Measurements from ENCODE around the gene TREM2.

DNA sequence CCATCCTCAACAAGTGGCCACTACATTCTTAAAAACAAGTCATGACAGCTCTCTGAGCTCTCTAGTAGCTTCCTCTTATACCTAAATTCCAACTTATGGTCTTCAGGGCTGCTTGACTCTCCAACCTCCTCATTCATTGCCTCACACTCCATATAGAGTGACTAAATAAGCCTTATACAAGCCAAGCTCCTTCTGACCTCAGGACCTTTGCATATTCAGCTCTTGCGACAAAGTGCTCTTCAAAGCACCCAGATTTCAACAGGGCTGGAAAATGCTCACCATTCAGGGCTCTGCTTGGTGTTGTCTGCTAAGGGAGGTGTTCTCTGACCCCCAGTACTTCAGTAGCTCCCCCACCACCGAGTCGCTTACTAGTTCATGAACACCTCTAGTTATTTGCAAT lies 34.3 kb upstream of the TREM2 start:
- TF ChIP-seq, protein P1, sequence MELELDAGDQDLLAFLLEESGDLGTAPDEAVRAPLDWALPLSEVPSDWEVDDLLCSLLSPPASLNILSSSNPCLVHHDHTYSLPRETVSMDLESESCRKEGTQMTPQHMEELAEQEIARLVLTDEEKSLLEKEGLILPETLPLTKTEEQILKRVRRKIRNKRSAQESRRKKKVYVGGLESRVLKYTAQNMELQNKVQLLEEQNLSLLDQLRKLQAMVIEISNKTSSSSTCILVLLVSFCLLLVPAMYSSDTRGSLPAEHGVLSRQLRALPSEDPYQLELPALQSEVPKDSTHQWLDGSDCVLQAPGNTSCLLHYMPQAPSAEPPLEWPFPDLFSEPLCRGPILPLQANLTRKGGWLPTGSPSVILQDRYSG (CRISPR knock-in tag; IDR thresholded peaks at IDR 0.05): no peak
- no peak for TF ChIP-seq GLI4 (CRISPR knock-in tag; IDR thresholded peaks at IDR 0.05; ENCODE audit: borderline replicate concordance)
- TF ChIP-seq, protein P2, sequence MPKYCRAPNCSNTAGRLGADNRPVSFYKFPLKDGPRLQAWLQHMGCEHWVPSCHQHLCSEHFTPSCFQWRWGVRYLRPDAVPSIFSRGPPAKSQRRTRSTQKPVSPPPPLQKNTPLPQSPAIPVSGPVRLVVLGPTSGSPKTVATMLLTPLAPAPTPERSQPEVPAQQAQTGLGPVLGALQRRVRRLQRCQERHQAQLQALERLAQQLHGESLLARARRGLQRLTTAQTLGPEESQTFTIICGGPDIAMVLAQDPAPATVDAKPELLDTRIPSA (CRISPR knock-in tag; IDR thresholded peaks at IDR 0.05; ENCODE audit: borderline replicate concordance): no peak
- no peak for TF ChIP-seq HNRNPH1 (optimal IDR thresholded peaks at IDR 0.05; ENCODE audit: low read depth, low read length)
- TF ChIP-seq GABPA (IDR thresholded peaks at IDR 0.05; ENCODE audit: low read depth, low read length): no peak
- TF ChIP-seq GABPA (CRISPR knock-in tag; IDR thresholded peaks at IDR 0.05; ENCODE audit: low read depth): no peak
- no peak for TF ChIP-seq ZNF292 (CRISPR knock-in tag; IDR thresholded peaks at IDR 0.05; ENCODE audit: borderline replicate concordance, low read depth)
- no peak for TF ChIP-seq POLR2A (IDR thresholded peaks at IDR 0.05; ENCODE audit: insufficient read depth in 1 of 2, low read depth in 2 of 2, low read length in 2 of 2)
- TF ChIP-seq, protein P3, sequence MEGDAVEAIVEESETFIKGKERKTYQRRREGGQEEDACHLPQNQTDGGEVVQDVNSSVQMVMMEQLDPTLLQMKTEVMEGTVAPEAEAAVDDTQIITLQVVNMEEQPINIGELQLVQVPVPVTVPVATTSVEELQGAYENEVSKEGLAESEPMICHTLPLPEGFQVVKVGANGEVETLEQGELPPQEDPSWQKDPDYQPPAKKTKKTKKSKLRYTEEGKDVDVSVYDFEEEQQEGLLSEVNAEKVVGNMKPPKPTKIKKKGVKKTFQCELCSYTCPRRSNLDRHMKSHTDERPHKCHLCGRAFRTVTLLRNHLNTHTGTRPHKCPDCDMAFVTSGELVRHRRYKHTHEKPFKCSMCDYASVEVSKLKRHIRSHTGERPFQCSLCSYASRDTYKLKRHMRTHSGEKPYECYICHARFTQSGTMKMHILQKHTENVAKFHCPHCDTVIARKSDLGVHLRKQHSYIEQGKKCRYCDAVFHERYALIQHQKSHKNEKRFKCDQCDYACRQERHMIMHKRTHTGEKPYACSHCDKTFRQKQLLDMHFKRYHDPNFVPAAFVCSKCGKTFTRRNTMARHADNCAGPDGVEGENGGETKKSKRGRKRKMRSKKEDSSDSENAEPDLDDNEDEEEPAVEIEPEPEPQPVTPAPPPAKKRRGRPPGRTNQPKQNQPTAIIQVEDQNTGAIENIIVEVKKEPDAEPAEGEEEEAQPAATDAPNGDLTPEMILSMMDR (CRISPR knock-in tag; IDR thresholded peaks at IDR 0.05): no peak
- no peak for TF ChIP-seq CREM (IDR thresholded peaks at IDR 0.05)
- no peak for TF ChIP-seq CREM (CRISPR knock-in tag; IDR thresholded peaks at IDR 0.05)
- TF ChIP-seq ZFP37 (CRISPR knock-in tag; IDR thresholded peaks at IDR 0.05; ENCODE audit: borderline replicate concordance): no peak
- TF ChIP-seq ARNT (IDR thresholded peaks at IDR 0.05): no peak
- no peak for TF ChIP-seq EP300 (IDR thresholded peaks at IDR 0.05; ENCODE audit: low read depth in 2 of 2, low read length in 2 of 2)
- no peak for TF ChIP-seq EP300 (CRISPR knock-in tag; IDR thresholded peaks at IDR 0.05; ENCODE audit: borderline replicate concordance)
